Stimulated activated CD8-positive, alpha-beta memory T cell treated with anti-CD3 and anti-CD28 coated beads, Interleukin-15, amount 100 ng/mL, for 48 hours (primary cell): ENCODE data around the gene LRRC4.

Experiments
- DNase-seq, 2 donors: peaks; one replicate each; pipeline ENCODE4 v3.0.0-alpha.2; 2020; ENCODE audit warnings: low read depth in 2 of 2

Gene LRRC4

DNA sequence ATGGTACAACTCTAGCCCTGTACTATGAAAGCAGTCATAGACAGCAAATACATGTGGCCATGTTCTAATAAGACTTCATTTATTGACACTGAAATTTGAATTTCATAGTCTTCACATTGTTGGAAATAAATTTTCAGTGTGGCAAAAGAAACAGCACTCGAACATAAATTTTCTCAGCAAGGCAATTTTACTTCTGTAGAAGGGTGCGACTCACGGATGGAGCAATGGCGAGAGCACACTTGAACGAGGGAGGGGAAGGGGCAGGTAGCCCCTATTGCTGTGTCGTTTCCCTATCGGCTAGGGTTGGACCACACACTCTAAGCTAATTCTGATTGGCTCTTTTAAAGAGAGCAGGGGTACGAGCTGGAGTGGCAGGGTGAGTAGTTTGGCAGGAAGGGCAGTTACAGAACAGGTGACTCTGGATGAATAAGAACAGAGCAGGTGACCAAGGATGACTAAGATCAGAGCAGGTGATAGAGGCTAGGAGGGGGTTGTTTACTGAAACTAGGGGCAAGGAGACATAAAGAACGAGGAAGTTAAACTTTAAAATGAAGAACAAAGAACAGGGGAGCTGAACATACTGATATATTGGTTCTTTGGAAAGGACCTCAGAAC is 52.0 kb downstream of the LRRC4 start:
- DNase-seq, result no peak

DNA sequence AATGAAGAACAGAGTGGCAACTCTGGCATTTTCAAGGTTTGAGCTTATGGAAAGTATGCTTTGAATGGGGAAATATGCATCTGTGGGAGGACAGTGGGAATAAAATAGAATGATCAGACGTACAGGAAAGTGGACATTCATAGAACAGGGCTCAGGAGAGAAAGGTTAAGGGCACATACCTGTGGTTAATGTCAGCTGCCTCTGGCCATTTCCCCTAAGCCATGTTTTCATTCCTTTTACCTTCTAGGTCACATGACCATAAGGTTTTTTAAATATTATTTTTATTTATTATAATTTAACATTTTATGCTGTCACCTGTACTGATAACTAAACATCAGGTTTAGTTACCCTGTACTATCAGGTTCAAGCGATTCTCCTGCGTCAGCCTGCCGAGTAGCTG is 52.8 kb downstream of the LRRC4 start:
- DNase-seq, result no peak
